NCI-H2029 (cell line): Measurements from ENCODE around the gene ANTXR2.

Experiments used
- DNase-seq: peaks from one replicate; lab custom pipeline; 2025; lab: John Stamatoyannopoulos, UW

The ANTXR2 gene

GRCh38 chr4:79983431-79983830 lies 89.6 kb downstream of the ANTXR2 start:
- no peak for DNase-seq

GRCh38 chr4:79982601-79983322 lies 90.3 kb downstream of the ANTXR2 start:
- DNase-seq = no peak

GRCh38 chr4:79980448-79980847 lies 92.6 kb downstream of the ANTXR2 start:
- DNase-seq = no peak

- no peak for DNase-seq
These were observed 93.1 kb downstream of the ANTXR2 start for GRCh38 chr4:79979785-79980437.

GRCh38 chr4:79977131-79977840 lies 95.7 kb downstream of the ANTXR2 start:
- no peak for DNase-seq

- no peak for DNase-seq
These were observed 108.4 kb downstream of the ANTXR2 start for GRCh38 chr4:79964400-79965211.

- no peak for DNase-seq
These were observed 109.0 kb downstream of the ANTXR2 start for GRCh38 chr4:79964020-79964399.

GRCh38 chr4:79959652-79960051 lies 113.4 kb downstream of the ANTXR2 start:
- no peak for DNase-seq

GRCh38 chr4:79958466-79959264 lies 114.4 kb downstream of the ANTXR2 start:
- no peak for DNase-seq

GRCh38 chr4:79949178-79949577 lies 123.9 kb downstream of the ANTXR2 start:
- no peak for DNase-seq

- no peak for DNase-seq
These were observed 124.3 kb downstream of the ANTXR2 start for GRCh38 chr4:79948739-79949138.

- DNase-seq = no peak
These were observed 124.8 kb downstream of the ANTXR2 start for GRCh38 chr4:79948261-79948660.

- no peak for DNase-seq
These were observed 125.6 kb downstream of the ANTXR2 start for GRCh38 chr4:79947386-79947785.

- no peak for DNase-seq
These were observed 137.8 kb downstream of the ANTXR2 start for GRCh38 chr4:79935274-79935673.

- DNase-seq = no peak
These were observed 138.4 kb downstream of the ANTXR2 start for GRCh38 chr4:79934660-79935059.

- DNase-seq = no peak
These were observed 145.1 kb downstream of the ANTXR2 start for GRCh38 chr4:79927931-79928330.

GRCh38 chr4:79923281-79923680 lies 149.7 kb downstream of the ANTXR2 start:
- DNase-seq = no peak

GRCh38 chr4:79922011-79922410 lies 151.0 kb downstream of the ANTXR2 start:
- DNase-seq = no peak

GRCh38 chr4:79920163-79920853 lies 152.7 kb downstream of the ANTXR2 start:
- no peak for DNase-seq

GRCh38 chr4:79918292-79918691 lies 154.7 kb downstream of the ANTXR2 start:
- DNase-seq = no peak

GRCh38 chr4:79917246-79917645 lies 155.8 kb downstream of the ANTXR2 start:
- DNase-seq = no peak
